ENCODE measurements around the gene A1BG. TPM values are rescaled to one million over a fixed set of nuclear protein-coding genes. Genes with fewer than 3 reads are reported as not detected.

The A1BG gene
- total RNA-seq, 2 donors from 2014 or later = 1.9 to 10.0 TPM

- H3K4me3 ChIP-seq = no peak overlapping the region
- no peak overlapping the region for H3K27ac ChIP-seq
- no peaks in the 10 kb centered on the region for H3K9me3 ChIP-seq
- H3K36me3 ChIP-seq = peaks cover 26% of the 10 kb centered on the region
- ATAC-seq (ENCODE audit: insufficient number of reproducible peaks, low FRiP score, low read depth) = no peak
- H3K4me1 ChIP-seq (ENCODE audit: control insufficient read depth in 1 of 2, low read depth in 2 of 2) = peaks cover 13 to 19% of the 10 kb centered on the region in 2 donors
- H3K27me3 ChIP-seq (replicated peaks; ENCODE audit: insufficient read depth) = no peaks in the 10 kb centered on the region
- TF ChIP-seq CTCF (IDR thresholded peaks at IDR 0.05) = no peak
- no peak for DNase-seq (ENCODE audit: low spot score)
Observed at GRCh38 chr19:58307736-58308135, 45.6 kb downstream of the A1BG start.

GRCh38 chr19:58305932-58306323, 47.4 kb downstream of the A1BG start:
- ATAC-seq (ENCODE audit: insufficient number of reproducible peaks, low FRiP score, low read depth) (no peak), DNase-seq (ENCODE audit: low spot score) (no peak)
- H3K27ac ChIP-seq = peak overlapping the region; percentile 85 to 90
- no peaks in the 10 kb centered on the region for H3K27me3 ChIP-seq (replicated peaks; ENCODE audit: insufficient read depth)
- H3K36me3 ChIP-seq = peaks cover 17% of the 10 kb centered on the region
- H3K9me3 ChIP-seq = no peaks in the 10 kb centered on the region
- H3K4me1 ChIP-seq (ENCODE audit: control insufficient read depth in 1 of 2, low read depth in 2 of 2) = peaks cover 13 to 19% of the 10 kb centered on the region in 2 donors
- TF ChIP-seq CTCF (IDR thresholded peaks at IDR 0.05) = no peak
- H3K4me3 ChIP-seq = peak overlapping the region; percentile 96

DNA sequence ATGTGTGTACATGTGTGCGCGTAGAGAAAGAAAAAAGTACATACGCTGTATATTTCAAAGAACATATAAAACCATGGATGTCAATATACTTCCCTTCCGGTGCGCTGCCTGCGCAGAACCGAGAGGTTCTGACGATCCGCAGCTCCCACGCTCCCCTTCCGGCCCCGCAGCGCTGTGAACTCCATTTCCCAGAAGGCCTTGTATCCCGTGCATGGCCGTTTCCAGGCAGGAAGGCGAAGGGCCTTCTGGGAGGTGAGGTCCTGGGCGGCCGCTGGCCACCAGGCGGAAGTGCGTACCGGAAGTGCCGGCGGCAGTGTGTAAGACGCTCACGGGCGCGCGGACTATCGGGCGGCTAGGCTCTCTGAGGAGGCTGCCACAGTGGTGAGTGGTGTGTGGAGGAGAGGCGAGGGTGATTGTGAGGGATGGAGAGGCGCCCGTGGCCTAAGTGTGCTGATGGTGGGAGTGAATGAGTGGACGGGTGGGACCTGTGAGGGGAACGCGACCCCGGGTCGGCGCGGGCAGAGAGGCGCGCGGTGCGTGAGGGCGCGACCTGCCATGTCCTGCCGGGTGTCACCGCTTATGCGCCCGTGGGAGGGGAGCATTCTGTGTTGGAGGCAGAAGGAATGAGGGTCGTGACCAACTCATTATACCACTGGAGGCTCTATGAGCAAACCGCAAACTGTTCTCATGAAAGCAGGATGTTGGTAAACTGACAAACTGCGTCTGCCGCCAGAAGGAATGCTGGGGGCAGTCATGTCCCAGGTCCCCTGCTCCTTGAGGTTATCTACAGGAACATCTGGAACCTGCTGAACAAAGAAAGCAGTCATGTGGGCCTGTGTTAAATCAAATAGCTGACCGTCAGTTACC, 48.0 kb downstream of the A1BG start, which contains the start of gene ERVK3-1:
ERVK3-1 (plus strand) TSS at position 313 of the 867 bp plus-strand sequence. CDS start 6,792 bp downstream, outside the sequence.
- Histone ChIP-seq H3K9me3 (no peaks in the 10 kb centered on the region), H3K4me3 (peak within 1 kb of the TSS; percentile 96), H3K4me1 (ENCODE audit: control insufficient read depth in 1 of 2, low read depth in 2 of 2) (peaks cover 13 to 19% of the 10 kb centered on the region in 2 donors), H3K27me3 (replicated peaks; ENCODE audit: insufficient read depth) (no peaks in the 10 kb centered on the region), H3K27ac (peak within 1 kb of the TSS; percentile 85 to 90), H3K36me3 (peaks cover 23% of the 10 kb centered on the region)
- no peak for TF ChIP-seq CTCF (IDR thresholded peaks at IDR 0.05)
- ATAC-seq (ENCODE audit: insufficient number of reproducible peaks, low FRiP score, low read depth) (peak; percentile 93), DNase-seq (ENCODE audit: low spot score) (peak; percentile 90)

DNA sequence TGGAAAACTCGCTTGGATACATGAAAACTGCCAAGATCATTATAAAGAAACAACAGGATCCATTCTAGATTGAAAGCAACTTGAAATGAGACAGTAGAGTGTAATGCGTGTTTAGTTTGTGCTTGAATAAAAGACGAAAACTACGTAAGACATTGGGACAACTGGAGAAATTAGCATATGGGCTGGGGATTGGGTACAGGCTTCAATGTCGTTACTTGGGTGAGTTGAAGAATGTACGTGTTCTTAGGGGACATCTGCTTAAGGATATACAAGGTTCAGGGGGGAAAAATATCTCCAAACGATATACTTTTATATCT, 48.6 kb downstream of the A1BG start:
- H3K27ac ChIP-seq = peak overlapping the region; percentile 85 to 90
- H3K27me3 ChIP-seq (replicated peaks; ENCODE audit: insufficient read depth) = no peaks in the 10 kb centered on the region
- H3K36me3 ChIP-seq = peaks cover 27% of the 10 kb centered on the region
- no peaks in the 10 kb centered on the region for H3K9me3 ChIP-seq
- no peak for TF ChIP-seq CTCF (IDR thresholded peaks at IDR 0.05)
- H3K4me1 ChIP-seq (ENCODE audit: control insufficient read depth in 1 of 2, low read depth in 2 of 2) = peaks cover 13 to 19% of the 10 kb centered on the region in 2 donors
- peak overlapping the region; percentile 96 for H3K4me3 ChIP-seq
- DNase-seq (ENCODE audit: low spot score) (no peak), ATAC-seq (ENCODE audit: insufficient number of reproducible peaks, low FRiP score, low read depth) (no peak)

DNA sequence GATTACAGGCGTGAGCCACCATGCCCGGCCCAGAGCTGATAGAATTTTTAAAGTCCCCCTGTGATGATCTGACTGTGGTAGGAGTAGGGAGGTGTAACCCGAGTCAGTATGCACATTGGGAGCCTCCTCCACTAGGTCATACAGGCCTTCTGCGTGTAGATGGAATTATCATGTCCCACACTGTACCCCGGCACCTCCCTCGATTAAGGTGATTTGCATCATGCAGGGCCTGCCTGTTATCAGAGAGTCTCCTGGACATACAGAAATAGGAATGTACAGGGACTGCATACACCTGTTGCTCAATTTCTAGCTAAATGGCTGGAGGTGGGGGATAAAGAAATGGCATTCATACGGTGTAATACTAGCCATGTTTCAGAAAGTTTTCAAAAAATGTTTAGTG, 49.0 kb downstream of the A1BG start:
- TF ChIP-seq CTCF (IDR thresholded peaks at IDR 0.05) = no peak
- DNase-seq (ENCODE audit: low spot score) = no peak
- ATAC-seq (ENCODE audit: insufficient number of reproducible peaks, low FRiP score, low read depth) = no peak
- Histone ChIP-seq H3K27me3 (replicated peaks; ENCODE audit: insufficient read depth) (no peaks in the 10 kb centered on the region), H3K4me3 (peak overlapping the region; percentile 96), H3K27ac (peak overlapping the region; percentile 85 to 90), H3K9me3 (no peaks in the 10 kb centered on the region), H3K4me1 (ENCODE audit: control insufficient read depth in 1 of 2, low read depth in 2 of 2) (peaks cover 13 to 19% of the 10 kb centered on the region in 2 donors), H3K36me3 (peaks cover 29% of the 10 kb centered on the region)
